HG03521 (cell line): ENCODE data around the gene SIGLEC9.

Experiments used
- ATAC-seq: cut with Tn5 transposase; IDR thresholded peaks from one replicate; pipeline ENCODE4 v1.9.1; 2021; ENCODE audit warnings: mild to moderate bottlenecking, moderate library complexity; ENCODE audit not compliant: unreplicated experiment

Gene SIGLEC9

DNA sequence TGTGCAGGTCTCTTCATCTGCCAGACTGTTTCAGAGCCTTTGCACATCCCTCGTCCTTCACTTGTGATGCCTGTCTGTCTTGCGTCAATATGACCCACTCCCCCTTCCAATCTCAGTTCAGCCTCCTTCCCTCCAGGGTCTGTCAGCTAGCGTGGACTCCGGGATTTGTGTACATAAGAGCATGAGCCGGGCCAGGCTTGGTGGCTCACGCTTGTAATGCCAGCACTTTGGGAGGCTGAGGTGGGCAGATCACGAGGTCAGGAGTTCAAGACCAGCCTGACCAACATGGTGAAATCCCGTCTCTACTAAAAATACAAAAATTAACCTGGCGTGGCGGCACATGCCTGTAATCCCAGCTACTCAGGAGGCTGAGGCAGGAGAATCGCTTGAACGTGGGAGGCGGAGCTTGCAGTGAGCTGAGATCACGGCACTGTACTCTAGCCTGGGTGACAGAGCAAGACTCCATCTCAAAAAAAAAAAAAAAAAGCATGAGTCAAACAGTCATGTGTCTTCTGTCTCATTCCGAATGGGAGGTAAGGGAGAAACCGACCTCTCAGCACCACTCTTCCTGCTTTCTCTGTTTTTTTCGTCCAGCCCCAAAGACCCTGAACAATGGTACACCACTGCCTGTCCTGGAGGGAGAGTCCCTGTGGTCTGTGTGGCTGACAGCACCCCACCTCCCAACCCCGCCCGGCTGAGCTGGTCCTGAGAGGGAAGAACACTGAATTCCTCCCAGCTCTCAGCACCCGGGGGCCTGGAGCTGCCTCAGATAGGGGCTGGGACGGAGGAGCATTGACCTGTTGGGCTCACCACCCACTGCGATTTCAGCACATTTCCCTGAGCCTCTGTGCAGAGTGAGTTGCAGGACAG lies 2.4 kb upstream of the SIGLEC9 start:
- ATAC-seq = no peak

DNA sequence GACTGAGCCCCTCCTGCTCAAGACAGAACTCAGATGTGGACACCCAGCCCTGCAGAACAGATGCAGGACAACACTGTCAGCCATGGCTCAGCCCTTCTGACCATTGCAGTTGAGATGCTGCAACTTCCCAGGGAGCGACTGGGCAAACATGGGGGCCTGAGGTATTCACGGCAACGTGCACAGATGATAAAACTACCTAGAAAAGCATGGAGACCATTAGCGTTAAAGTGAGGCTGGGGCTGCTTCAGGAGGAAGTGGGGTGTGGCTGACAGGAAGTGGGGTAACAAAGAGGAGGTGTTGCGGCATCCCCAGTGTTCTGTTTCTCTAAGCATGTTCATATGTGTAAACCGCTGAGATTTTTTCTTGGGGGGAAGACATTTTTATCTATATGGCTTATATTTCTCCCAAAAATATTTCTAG lies 1.3 kb upstream of the SIGLEC9 start:
- no peak for ATAC-seq

DNA sequence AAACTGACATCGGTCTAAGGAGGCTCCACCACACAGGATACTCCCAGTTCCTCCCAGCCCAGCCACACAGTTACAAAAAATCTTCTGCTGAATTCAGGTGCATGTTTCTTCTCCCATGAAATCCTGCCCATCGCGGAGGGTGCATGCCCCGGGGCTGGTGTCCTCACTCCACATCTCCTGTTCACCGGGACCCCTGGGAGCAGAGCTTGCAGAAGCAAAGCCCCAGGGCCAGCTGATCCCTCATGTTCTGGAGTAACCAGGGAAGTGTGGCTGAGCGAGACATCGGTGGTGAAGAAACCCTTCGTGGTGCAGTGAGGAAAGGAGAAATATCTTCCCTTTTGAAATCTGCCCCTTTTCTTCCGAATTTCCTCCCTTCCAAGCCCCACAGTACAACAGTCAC lies 904 bp upstream of the SIGLEC9 start:
- ATAC-seq = no peak

DNA sequence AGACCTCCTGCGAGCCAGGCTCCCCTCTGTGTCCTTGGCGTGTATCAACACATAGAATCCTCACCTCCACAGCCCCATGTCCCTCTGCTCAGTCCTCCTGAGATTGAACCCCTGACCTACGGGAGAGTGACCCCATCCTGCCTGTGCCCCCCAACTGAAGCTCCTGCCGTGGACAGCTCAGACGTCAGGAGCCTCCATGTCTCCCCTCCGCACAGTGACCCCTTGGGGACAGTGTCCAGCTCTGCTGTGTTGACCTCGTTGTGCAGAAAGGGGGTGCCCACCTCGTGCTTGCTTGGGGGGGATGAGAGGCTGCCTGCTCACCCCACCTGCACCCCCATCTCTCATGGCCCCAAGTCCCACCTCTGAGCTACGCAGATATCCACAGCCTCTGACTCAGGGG lies 490 bp upstream of the SIGLEC9 start:
- no peak for ATAC-seq

DNA sequence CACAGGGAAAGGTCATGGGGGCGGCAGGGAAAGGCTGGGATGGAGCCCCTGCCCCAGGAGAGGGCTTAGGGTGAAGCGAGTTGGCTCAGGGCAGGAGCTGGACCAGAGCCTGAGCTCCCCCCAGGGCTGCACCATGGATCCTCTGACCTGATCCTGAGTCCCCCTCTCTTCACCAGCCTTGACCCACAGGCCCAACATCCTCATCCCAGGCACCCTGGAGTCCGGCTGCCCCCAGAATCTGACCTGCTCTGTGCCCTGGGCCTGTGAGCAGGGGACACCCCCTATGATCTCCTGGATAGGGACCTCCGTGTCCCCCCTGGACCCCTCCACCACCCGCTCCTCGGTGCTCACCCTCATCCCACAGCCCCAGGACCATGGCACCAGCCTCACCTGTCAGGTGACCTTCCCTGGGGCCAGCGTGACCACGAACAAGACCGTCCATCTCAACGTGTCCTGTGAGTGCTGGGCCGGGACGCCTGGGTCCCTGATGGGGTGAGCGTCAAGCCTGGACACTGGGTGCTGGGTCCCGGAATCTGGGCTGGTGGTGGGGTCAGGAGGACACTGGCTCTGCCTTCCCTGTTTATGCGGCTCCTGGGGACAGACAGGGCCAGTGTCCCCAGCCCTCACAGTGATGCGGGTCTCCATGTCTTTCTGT lies 842 bp downstream of the SIGLEC9 start:
- no peak for ATAC-seq

DNA sequence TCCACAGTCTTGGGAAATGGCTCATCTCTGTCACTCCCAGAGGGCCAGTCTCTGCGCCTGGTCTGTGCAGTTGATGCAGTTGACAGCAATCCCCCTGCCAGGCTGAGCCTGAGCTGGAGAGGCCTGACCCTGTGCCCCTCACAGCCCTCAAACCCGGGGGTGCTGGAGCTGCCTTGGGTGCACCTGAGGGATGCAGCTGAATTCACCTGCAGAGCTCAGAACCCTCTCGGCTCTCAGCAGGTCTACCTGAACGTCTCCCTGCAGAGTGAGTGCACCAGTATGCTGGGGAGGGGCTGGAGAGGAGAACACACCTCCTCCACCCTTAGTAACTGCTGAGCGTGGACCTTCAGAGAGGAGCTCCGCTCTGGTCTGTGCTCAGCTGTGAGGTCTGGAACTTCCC lies 2.3 kb downstream of the SIGLEC9 start:
- ATAC-seq = no peak

DNA sequence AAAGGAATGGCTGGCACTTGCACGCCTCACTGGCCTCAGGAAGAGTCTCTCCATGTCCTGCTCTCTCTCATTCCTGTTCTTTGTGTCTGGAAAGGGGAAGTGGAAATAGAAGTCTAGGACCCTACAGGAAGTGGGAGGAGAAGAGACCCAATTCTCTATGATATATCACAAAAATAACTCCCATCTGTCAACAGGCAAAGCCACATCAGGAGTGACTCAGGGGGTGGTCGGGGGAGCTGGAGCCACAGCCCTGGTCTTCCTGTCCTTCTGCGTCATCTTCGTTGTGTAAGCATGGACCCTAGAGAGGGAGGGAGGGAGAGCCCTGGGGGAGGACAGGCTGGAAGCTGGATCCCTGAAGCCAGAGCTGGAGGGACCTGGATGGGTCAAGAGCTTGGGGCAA lies 3.0 kb downstream of the SIGLEC9 start:
- ATAC-seq = no peak

DNA sequence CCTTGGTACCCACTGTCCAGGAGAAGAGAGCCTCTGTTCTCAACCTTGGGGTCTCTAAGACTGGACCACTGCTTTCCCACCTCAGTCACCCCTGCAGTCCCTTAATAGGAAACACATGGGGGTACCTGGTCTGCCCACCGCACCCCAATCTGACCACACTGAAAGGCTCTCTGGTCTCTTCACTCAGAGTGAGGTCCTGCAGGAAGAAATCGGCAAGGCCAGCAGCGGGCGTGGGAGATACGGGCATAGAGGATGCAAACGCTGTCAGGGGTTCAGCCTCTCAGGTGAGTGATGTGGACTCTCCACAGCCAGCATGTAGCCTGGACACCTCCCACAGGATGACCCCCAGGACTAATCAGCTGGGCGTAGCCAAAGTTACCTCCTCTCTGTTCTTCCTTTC lies 3.5 kb downstream of the SIGLEC9 start:
- no peak for ATAC-seq

DNA sequence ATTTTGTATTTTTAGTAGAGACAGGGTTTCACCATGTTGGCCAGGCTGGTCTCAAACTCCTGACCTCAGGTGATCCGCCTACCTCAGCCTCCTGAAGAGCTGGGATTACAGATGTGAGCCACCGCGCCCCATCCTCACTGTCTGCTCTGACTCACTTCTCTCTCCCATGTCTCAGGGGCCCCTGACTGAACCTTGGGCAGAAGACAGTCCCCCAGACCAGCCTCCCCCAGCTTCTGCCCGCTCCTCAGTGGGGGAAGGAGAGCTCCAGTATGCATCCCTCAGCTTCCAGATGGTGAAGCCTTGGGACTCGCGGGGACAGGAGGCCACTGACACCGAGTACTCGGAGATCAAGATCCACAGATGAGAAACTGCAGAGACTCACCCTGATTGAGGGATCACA lies 5.0 kb downstream of the SIGLEC9 start:
- no peak for ATAC-seq

DNA sequence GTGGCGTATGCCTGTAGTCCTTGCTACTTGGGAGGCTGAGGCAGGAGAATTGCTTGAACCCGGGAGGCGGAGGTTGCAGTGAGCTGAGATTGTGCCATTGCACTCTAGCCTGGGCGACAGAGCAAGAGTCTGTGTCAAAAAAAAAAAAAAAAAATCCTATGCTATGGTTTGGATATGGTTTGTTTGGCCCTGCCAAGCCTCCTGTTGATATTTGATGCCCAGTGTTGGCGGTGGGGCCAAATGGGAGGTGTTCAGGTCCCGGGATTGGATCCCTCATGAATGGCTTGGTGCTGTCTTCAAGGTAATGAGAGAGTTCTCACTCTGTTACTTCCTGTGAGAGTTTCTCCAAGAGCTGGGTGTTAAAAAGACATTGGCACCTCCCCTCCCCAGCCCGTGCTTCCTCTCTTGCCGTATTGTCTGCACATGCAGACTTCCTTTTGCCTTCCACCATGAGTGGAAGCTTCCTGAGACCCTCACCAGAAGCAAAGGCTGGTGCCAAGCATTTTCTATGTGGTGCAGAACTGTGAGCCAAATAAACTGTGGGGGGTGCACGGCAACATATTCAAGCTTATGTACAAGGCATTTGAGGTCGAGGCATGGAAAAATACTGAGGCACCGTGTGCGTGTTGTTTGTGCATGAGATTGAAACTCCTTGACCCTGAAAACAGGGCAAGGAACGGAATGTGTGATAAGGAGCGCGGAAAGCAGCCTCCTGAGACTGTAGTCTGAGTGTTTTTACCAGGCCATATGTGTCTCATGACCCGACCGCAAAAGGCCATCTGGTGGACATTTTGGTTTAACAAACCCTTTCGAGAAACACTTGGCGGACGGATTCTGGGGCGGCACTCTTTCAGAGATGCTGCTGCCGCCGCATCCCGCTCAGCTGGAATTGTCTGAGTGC lies 7.3 kb downstream of the SIGLEC9 start:
- no peak for ATAC-seq

DNA sequence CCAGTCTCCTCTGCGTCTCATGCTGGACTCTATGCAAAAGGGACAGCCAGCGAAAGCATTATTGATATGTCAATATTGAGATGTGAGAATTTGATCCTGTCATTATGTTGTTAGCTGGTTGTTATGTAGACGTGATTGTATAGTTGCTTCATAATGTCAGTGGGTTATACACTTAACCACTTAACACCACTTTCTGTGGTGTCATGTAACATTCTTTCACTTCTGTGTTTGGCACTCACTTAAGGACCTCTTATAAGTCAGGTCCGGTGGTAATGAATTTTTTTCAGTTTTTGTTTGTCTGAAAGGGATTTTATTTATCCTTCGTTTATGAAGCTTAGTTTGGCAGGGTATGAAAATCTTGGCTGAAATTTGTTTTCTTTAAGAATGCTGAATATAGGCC lies 10.3 kb downstream of the SIGLEC9 start:
- no peak for ATAC-seq

DNA sequence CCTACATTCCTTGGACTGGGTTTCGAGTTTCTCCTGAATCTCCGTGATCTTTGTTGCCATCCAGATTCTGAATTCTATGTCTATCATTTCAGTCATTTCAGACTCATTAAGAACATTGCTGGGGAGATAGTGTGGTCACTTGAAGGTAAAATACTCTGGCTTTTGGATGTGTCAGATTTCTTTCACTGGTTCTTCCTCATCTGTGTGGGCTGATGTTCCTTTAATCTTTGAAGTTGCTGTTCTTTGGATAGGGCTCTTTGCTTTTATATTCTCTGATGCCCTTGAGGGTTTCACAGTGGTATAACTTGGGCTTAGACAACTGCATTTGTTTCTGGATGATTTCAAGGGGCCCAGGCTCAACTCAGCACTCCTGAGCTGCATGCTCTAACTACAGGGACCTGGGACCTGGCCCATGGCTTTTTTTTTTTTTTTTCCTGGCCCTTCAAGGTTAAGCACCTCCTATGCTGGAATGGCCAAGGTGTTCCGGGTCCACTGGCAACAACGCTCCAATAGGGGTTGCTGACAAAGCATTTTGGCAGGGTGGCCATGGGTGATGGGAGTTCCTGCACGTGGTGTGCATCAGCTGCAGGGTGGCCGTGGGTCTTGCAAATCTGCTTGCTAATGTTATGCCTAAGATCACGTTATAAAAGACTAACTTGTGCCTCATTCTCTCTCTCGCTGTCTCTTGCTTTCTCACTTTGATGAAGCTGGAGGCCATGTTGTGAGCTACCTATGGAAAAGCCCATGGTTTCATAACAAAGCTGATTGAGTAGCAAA lies 11.5 kb downstream of the SIGLEC9 start:
- no peak for ATAC-seq

DNA sequence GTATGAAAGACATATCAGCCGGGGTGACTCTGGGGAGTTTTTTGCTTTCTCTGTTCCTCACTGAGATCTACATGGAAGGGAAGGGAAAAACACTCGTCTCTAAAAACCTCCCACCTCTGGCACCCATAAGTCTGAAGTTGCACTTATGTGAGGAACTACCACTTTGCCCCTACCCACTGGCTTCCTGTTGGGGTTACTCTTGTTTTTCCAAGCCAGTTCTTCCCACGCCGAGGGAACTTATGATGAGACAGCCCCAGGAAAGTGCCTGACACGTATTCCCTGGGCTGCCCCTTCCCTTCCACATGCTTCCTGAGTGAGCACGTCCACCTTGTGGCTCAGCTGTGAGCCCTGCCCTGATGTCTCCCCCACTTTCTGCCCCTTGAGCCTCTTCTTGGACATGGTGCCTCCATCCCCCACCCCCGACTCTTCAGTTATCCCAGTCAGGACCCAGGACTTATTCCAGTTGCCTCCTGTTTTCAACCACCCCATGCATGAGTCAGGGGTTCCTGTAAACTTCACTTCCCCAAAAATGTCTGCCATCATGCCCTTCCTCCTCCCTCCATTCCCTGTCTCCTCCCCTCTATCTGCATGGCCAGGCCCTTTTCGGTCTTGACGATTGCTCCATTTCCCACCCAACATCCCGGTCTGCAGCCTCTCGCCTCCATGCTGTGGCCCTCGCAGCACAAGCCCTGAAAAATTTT lies 12.3 kb downstream of the SIGLEC9 start:
- ATAC-seq = no peak

DNA sequence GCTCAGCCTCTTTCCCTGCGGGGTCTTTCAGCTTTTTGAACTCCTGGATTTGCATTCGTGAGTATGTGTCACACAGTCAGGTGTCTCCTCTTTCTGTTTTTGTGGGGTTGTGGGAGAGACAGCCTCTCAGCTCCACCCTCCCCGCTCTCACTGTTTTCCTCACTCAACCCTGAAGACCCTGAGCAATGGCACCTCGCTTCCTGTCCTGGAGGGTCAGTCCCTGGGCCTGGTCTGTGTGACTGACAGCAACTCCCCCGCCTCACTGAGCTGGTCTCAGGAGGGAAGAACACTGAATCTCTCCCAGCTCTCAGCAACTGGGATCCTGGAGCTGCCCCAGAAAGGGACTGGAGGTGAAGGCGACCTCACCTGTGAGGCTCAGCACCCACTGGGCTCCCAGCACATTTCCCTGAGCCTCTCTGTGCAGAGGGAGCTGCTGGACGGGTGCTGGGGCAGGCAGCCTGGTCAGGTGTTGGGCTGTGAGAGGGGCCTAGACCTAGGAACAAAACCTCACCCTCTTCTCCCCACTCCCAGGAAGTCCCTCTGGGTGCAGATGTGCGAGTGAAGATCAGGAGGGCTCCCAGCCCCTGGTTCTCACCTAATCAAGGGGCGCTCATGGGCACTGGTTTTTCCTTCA lies 13.2 kb downstream of the SIGLEC9 start:
- ATAC-seq = no peak

DNA sequence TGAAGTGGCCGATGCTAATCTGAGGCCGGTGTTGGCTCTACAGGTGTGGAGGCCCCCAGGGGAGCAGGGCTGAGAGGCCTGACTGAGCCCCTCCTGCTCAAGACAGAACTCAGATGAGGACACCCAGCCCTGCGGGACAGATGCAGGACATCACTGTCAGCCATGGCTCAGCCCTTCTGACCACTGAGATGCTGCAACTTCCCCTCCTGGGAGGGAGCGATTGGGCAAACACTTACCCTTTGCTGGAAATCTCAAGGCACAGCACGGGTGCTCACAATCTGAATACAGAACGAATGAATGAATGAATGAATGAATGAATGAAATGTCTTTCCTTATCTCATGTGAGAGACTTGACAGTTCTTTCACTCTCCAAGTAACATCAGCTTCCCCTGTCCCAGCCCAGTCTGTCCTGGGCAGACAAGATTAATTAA lies 13.9 kb downstream of the SIGLEC9 start:
- no peak for ATAC-seq

DNA sequence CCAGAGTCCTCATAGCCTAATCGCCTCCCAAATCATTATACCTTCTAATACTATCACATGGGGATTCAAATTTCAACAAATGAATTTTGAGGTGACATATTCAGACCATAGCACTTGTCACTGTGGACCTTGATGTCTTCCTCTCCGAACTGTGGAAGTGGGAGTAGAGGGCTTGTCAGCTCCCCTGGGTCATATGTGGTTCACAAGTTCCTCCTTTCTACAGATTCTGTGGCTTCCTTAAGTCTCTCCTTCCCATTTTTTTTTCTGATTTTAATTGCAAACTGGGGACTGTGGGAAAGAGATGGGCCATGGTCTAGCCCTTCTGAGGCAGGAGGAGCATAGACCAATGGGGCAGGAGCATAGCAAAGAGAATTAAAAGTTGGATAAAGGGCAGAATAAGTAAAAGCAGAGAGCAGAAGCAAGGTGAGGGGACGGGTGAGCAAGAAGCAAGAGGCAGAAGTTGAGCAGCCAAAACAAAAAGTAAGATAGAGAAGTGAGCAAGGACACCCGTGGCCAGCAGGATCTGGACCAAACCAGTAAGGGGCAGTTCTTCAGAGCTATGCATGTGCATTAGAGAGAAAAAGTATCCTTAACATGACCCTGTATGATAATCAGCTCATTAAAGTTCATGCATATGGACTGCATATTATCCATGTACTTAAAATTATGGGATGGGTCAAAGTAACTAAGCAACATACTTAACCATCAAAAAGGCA lies 14.8 kb downstream of the SIGLEC9 start:
- no peak for ATAC-seq

DNA sequence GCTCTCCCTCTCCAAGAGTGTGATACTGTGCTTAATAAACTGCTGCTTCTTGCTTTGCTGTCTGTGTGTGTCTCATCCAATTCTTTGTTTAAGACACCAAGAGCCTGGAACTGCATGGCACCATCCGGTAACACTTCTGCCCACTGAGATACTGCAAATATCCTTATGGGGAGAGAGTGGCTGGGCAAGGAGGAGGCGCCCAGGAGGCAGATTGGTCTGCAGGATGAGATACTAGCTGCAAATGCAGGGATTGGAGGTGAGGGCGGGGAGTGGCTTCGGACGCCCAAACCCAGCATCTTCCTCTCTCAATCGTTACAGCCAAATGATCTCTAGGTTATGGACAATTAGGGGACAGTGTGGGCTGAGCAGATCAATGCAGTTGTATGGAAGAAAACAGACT lies 15.7 kb downstream of the SIGLEC9 start:
- no peak for ATAC-seq

DNA sequence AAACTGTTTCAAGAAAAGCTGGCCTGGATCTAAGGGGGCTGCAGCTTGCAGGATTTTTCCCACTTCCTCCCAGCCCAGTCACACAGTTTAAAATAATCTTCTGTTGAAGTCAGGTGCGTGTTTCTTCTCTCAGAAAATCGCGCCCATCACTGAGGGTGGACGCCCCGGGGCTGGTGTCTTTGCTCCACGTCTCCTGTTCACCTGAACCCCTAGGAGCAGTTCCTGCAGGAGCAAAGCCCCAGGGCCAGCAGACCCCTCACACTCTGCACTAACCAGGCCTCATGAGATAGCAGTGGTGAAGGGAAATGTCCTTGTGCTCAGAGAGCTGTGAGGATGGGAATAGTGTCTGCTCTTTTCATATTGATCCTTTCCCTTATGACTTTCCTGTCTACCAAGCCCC lies 16.5 kb downstream of the SIGLEC9 start:
- ATAC-seq = no peak

DNA sequence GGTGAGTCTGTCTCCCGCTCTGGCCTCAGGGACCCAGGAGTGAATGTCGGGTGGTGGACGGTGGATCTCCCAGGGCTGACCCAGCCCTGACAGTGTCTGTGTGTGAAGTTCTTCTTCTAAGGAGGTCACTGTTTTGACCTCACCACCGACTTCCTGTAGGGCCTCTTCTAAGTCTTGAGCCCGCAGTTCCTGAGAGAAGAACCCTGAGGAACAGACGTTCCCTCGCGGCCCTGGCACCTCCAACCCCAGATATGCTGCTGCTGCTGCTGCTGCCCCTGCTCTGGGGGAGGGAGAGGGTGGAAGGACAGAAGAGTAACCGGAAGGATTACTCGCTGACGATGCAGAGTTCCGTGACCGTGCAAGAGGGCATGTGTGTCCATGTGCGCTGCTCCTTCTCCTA lies 17.4 kb downstream of the SIGLEC9 start, which contains the start of gene SIGLEC7:
Gene SIGLEC7, plus strand, starts transcription at position 183 of the 400 bp plus-strand sequence. Its CDS starts 69 bp downstream, at position 252.
- ATAC-seq = no peak
